H9 (cell line): Measurements from ENCODE around the gene SLMAP. TPM values are rescaled to one million over a fixed set of nuclear protein-coding genes. Genes with fewer than 3 reads are reported as not detected.

Experiments
- DNase-seq: peaks from one replicate; pipeline ENCODE4 v3.0.0-alpha.2; 2017
- H2AFZ ChIP-seq: one replicate; pipeline ENCODE4 v1.6.1; 2013; ENCODE audit warnings: mild to moderate bottlenecking, low read length, control low read depth, moderate library complexity
- H2AK5ac ChIP-seq: 2 replicates; pipeline ENCODE4 v1.6.1; 2013; ENCODE audit warnings: low read length, control low read depth, mixed read lengths; ENCODE audit not compliant: insufficient read length
- H2BK120ac ChIP-seq: one replicate; pipeline ENCODE4 v1.6.1; 2013; ENCODE audit warnings: low read depth, mild to moderate bottlenecking, low read length, control low read depth, inconsistent platforms; ENCODE audit not compliant: poor library complexity, severe bottlenecking
- H2BK12ac ChIP-seq: 2 replicates; pipeline ENCODE4 v1.6.1; 2013; ENCODE audit warnings: low read length, control low read depth, mixed read lengths, low read depth; ENCODE audit not compliant: insufficient read length
- H2BK15ac ChIP-seq: 2 replicates; pipeline ENCODE4 v1.6.1; 2013; ENCODE audit warnings: low read depth, low read length, control low read depth
- H2BK20ac ChIP-seq: one replicate; pipeline ENCODE4 v1.6.1; 2013; ENCODE audit warnings: low read depth, mild to moderate bottlenecking, low read length, control low read depth, inconsistent platforms; ENCODE audit not compliant: poor library complexity, severe bottlenecking
- H2BK5ac ChIP-seq: 2 replicates; pipeline ENCODE4 v1.6.1; 2013; ENCODE audit warnings: low read length, control low read depth, mixed read lengths; ENCODE audit not compliant: insufficient read length
- H3K14ac ChIP-seq: 2 replicates; pipeline ENCODE4 v1.6.1; 2013; ENCODE audit warnings: low read length, control low read depth; ENCODE audit not compliant: insufficient read depth
- H3K18ac ChIP-seq: 2 replicates; pipeline ENCODE4 v1.6.1; 2013; ENCODE audit warnings: low read depth, mild to moderate bottlenecking, mixed read lengths, low read length, control low read depth; ENCODE audit not compliant: insufficient read length
- H3K23ac ChIP-seq: 2 replicates; pipeline ENCODE4 v1.6.1; 2013; ENCODE audit warnings: low read length, control low read depth, mixed read lengths, low read depth; ENCODE audit not compliant: insufficient read length
- H3K23me2 ChIP-seq: 2 replicates; pipeline ENCODE4 v1.6.1; 2013; ENCODE audit warnings: low read depth, mild to moderate bottlenecking, mixed read lengths, low read length, control low read depth; ENCODE audit not compliant: insufficient read length, poor library complexity, severe bottlenecking
- H3K27ac ChIP-seq: 2 replicates; pipeline ENCODE4 v1.5.1; 2013; ENCODE audit warnings: low read length, control low read depth, mixed read lengths, low read depth; ENCODE audit not compliant: insufficient read length
- H3K27me3 ChIP-seq: 2 replicates; pipeline ENCODE4 v1.6.1; 2013; ENCODE audit warnings: low read length, control low read depth, inconsistent platforms; ENCODE audit not compliant: insufficient read depth
- H3K4ac ChIP-seq: 2 replicates; pipeline ENCODE4 v1.6.1; 2013; ENCODE audit warnings: low read depth, mild to moderate bottlenecking, control low read depth, inconsistent platforms, low read length, moderate library complexity
- H3K4me1 ChIP-seq: 2 replicates; pipeline ENCODE4 v1.6.1; 2013; ENCODE audit warnings: low read length, control low read depth, inconsistent platforms; ENCODE audit not compliant: insufficient read depth
- H3K4me2 ChIP-seq: 2 replicates; pipeline ENCODE4 v1.6.1; 2013; ENCODE audit warnings: low read length, control low read depth, mixed read lengths; ENCODE audit not compliant: insufficient read length, insufficient read depth
- H3K56ac ChIP-seq: 2 replicates; pipeline ENCODE4 v1.6.1; 2013; ENCODE audit warnings: low read depth, mild to moderate bottlenecking, mixed read lengths, low read length, control low read depth; ENCODE audit not compliant: insufficient read length
- H3K79me1 ChIP-seq: 2 replicates; pipeline ENCODE4 v1.6.1; 2013; ENCODE audit warnings: low read depth, mild to moderate bottlenecking, moderate library complexity, low read length, control low read depth, inconsistent platforms; ENCODE audit not compliant: insufficient read depth, poor library complexity, severe bottlenecking
- H3K79me2 ChIP-seq: 2 replicates; pipeline ENCODE4 v1.6.1; 2013; ENCODE audit warnings: low read length, control low read depth, inconsistent platforms; ENCODE audit not compliant: insufficient read depth
- H3K9ac ChIP-seq: 2 replicates; pipeline ENCODE4 v1.6.1; 2013; ENCODE audit warnings: low read length, control low read depth, mixed read lengths; ENCODE audit not compliant: insufficient read length; ENCODE audit errors: extremely low read depth
- H3K9me3 ChIP-seq: one replicate; pipeline ENCODE4 v1.6.1; 2013; ENCODE audit warnings: low read depth, low read length, inconsistent platforms; ENCODE audit not compliant: control insufficient read depth
- H3T11ph ChIP-seq: one replicate; pipeline ENCODE4 v1.6.1; 2013; ENCODE audit warnings: mild to moderate bottlenecking, low read length, control low read depth, inconsistent platforms
- H4K20me1 ChIP-seq: one replicate; pipeline ENCODE4 v1.6.1; 2013; ENCODE audit not compliant: control insufficient read depth, insufficient read length, insufficient read depth
- H4K5ac ChIP-seq: 2 replicates; pipeline ENCODE4 v1.6.1; 2013; ENCODE audit warnings: low read depth, mild to moderate bottlenecking, mixed read lengths, low read length, control low read depth; ENCODE audit not compliant: insufficient read length
- H4K8ac ChIP-seq: replicated peaks from 2 replicates; pipeline ENCODE4 v1.6.1; 2013; ENCODE audit warnings: low read length, control low read depth, mixed read lengths, low read depth; ENCODE audit not compliant: insufficient read length
- H4K91ac ChIP-seq: 2 replicates; pipeline ENCODE4 v1.6.1; 2013; ENCODE audit warnings: low read depth, mild to moderate bottlenecking, moderate library complexity, mixed read lengths, low read length, control low read depth; ENCODE audit not compliant: insufficient read length
- H3K27ac Mint-ChIP-seq, 3 experiments: 2 replicates in 2 of 3; 3 replicates in 1 of 3; pipeline ENCODE4 v1.8.0; 2020 to 2021; ENCODE audit warnings: mixed read lengths in 3 of 3, mild to moderate bottlenecking in 1 of 3, moderate library complexity in 1 of 3
- H3K27me3 Mint-ChIP-seq: 2 replicates; pipeline ENCODE4 v1.8.0; 2021; ENCODE audit warnings: low read depth, mild to moderate bottlenecking, moderate library complexity, mixed read lengths
- H3K36me3 Mint-ChIP-seq, 3 experiments: 2 replicates in 2 of 3; 3 replicates in 1 of 3; pipeline ENCODE4 v1.8.0; 2020 to 2021; ENCODE audit warnings: low read depth in 3 of 3, mixed read lengths in 3 of 3; ENCODE audit not compliant: insufficient read depth in 1 of 3
- H3K4me1 Mint-ChIP-seq, 2 experiments: 2 replicates each; pipeline ENCODE4 v1.8.0; 2020; ENCODE audit warnings: mixed read lengths in 2 of 2
- H3K4me3 Mint-ChIP-seq, 2 experiments: 2 replicates in 1 of 2; 3 replicates in 1 of 2; pipeline ENCODE4 v1.8.0; 2020 to 2021; ENCODE audit warnings: mild to moderate bottlenecking in 2 of 2, mixed read lengths in 2 of 2, moderate library complexity in 1 of 2
- H3K9me3 Mint-ChIP-seq, 2 experiments: 2 replicates in 1 of 2; 3 replicates in 1 of 2; pipeline ENCODE4 v1.8.0; 2020; ENCODE audit warnings: mild to moderate bottlenecking in 2 of 2, mixed read lengths in 2 of 2, moderate library complexity in 1 of 2
- WGBS: extraction: QIAGEN DNeasy Blood & Tissue Kit; methylation state at CpG from one replicate; pipeline ENCODE4 v1.1.7; 2013; ENCODE audit warnings: missing lambda C conversion rate, low lambda C conversion rate, mixed read lengths; ENCODE audit not compliant: insufficient read length; ENCODE audit errors: extremely low coverage; 5-methylcytosine and 5-hydroxymethylcytosine counted together
- total RNA-seq: library from RNA; stranded (reverse); gene quantifications from 2 replicates; pipeline ENCODE4 v1.2.1, GENCODE V29; 2021
- TF ChIP-seq, protein P1 (sequence below): fragments of 200-600 bp; sonication (generic); conservative IDR thresholded peaks from 3 replicates; pipeline ENCODE4 v1.8.0; 2021; ENCODE audit warnings: antibody characterized with exemption, mild to moderate bottlenecking

SLMAP gene
- total RNA-seq, 1 experiment from 2014 or later = 65.1 TPM

DNA sequence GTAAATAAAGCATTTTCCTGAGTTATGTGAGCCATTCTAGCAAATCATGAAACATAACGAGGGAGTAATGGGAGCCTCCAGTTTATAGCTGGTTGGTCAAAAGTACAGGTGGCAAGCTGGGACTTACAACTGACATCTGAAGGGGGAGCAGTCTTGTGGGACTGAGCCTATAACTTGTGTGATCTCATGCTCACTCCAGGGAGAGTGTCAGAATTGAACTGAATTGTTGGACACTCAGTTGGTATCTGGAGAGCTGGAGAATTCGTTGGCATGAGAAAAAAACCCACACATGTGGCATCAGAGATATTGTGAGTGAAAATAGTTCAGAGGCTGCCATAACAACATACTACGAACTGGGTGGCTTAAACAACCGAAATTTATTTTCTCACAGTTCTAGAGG, 40.4 kb upstream of the SLMAP start:
- Histone ChIP-seq H3K23me2 (no peaks in the 10 kb centered on the region), H3K56ac (no peak overlapping the region), H3K27me3 (no peaks in the 10 kb centered on the region), H3K23ac (no peak overlapping the region), H3K18ac (no peak overlapping the region), H3K4me1 (no peaks in the 10 kb centered on the region), H4K8ac (no peak overlapping the region), H3K79me1 (no peaks in the 10 kb centered on the region), H2BK5ac (no peak overlapping the region), H2BK20ac (no peak overlapping the region), H3K14ac (no peak overlapping the region), H2BK15ac (no peak overlapping the region), H3K4me2 (no peak overlapping the region), H2AFZ (no peak overlapping the region), H3T11ph (no peak overlapping the region), H4K20me1 (no peaks in the 10 kb centered on the region), H3K4ac (no peak overlapping the region), H2AK5ac (no peak overlapping the region), H3K9me3 (no peaks in the 10 kb centered on the region), H2BK12ac (no peak overlapping the region), H2BK120ac (no peak overlapping the region), H4K91ac (no peak overlapping the region), H3K27ac (no peak overlapping the region), H4K5ac (no peak overlapping the region), H3K79me2 (no peaks in the 10 kb centered on the region), H3K9ac (no peak overlapping the region)
- TF ChIP-seq, protein P1, sequence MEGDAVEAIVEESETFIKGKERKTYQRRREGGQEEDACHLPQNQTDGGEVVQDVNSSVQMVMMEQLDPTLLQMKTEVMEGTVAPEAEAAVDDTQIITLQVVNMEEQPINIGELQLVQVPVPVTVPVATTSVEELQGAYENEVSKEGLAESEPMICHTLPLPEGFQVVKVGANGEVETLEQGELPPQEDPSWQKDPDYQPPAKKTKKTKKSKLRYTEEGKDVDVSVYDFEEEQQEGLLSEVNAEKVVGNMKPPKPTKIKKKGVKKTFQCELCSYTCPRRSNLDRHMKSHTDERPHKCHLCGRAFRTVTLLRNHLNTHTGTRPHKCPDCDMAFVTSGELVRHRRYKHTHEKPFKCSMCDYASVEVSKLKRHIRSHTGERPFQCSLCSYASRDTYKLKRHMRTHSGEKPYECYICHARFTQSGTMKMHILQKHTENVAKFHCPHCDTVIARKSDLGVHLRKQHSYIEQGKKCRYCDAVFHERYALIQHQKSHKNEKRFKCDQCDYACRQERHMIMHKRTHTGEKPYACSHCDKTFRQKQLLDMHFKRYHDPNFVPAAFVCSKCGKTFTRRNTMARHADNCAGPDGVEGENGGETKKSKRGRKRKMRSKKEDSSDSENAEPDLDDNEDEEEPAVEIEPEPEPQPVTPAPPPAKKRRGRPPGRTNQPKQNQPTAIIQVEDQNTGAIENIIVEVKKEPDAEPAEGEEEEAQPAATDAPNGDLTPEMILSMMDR = no peak
- Mint-ChIP-seq H3K4me1 (peaks cover 0 to under 1% of the 10 kb centered on the region in 2 experiments; a peak in 1 of 4 replicates), H3K9me3 (peaks cover 0 to under 1% of the 10 kb centered on the region in 2 experiments; a peak in 2 of 5 replicates), H3K27me3 (no peaks in the 10 kb centered on the region), H3K36me3 (no peaks in the 10 kb centered on the region; a peak in 1 of 7 replicates), H3K4me3 (no peak overlapping the region), H3K27ac (no peak overlapping the region)
- no peak for DNase-seq
- WGBS = no CpG with 5 or more reads among the region's 4 CpGs
